ELF-1 (cell line): Measurements from ENCODE around the gene CFAP97.

Experiments
- DNase-seq: peaks from one replicate; pipeline ENCODE4 v3.0.0-alpha.2; 2016; ENCODE audit warnings: low read depth, low spot score

CFAP97 gene

GRCh38 chr4:185109736-185110135 is 94.1 kb downstream of the CFAP97 start:
- DNase-seq, result peak; percentile 71
